Erythroblast (primary cell): ENCODE results near the gene SLC66A3.

ENCODE experiments used
- GATA1 ChIP-seq: IDR thresholded peaks from 2 replicates; pipeline ENCODE4 v1.6.1; 2011; ENCODE audit warnings: low read depth, mild to moderate bottlenecking, control low read depth, low read length, moderate library complexity
- POLR2A ChIP-seq: IDR thresholded peaks from 2 replicates; pipeline ENCODE4 v1.6.1; 2011; ENCODE audit warnings: mild to moderate bottlenecking, low read length

DNA sequence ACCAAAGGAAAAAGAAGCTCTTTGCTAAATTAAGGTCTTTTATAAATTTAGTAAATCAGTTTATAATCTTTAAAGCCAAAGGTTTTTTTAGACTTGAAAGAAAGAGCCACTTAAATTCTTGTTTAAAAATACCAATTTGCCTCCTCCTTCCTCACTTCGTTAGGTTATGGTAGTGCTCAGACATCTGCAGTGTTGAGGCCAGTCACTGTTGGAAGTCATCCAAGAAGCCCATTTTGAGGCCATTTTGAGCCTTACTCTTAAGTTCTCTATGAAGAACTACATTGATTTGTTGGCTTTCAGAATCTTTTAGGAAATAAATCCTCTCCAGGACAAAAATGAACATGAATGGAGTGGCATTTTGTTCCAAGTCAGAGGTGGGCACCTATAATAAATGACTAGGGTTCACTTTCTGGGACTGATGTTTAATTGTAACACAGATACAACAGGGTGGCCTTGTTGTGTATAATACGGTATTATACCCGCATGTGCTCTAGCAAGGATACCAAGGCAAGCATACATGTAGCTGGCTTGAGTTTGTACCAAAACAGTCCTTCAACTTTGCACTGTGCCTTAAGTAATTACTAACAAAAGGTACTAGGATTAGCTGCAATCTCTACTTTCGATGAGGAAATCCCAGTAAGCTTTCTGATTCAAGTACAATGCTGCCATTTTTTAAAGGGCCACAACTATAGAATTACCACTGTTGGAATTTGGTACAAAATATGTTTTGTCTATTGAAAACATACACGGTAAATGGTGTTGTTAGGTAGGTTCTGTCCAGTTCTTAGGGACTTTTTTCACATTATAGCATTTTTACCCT lies 22.8 kb downstream of the SLC66A3 start:
- no peak for TF ChIP-seq POLR2A
- no peak for TF ChIP-seq GATA1
